AG04450 (cell line): ENCODE results near the gene PSMD2. TPM values are rescaled to one million over a fixed set of nuclear protein-coding genes. Genes with fewer than 3 reads are reported as not detected.
A peak's percentile ranks its signal among the peaks of the same experiment; 100 is the strongest.

Source experiments
- CTCF ChIA-PET: fragments of 300-600, 350-600 bp; formaldehyde crosslinking; extraction: SDS; loops from one replicate; lab custom pipeline; 2022; ENCODE audit warnings: antibody characterized with exemption, inconsistent platforms; lab: Charles Lee
- POLR2A ChIA-PET: fragments of 350-600 bp; formaldehyde crosslinking; extraction: SDS; loops from one replicate; lab custom pipeline; 2021; ENCODE audit warnings: antibody characterized with exemption, inconsistent platforms; lab: Yijun Ruan, JAX
- DNase-seq: peaks from one replicate; pipeline ENCODE4 v3.0.0-alpha.2; 2011; ENCODE audit warnings: low read depth, low spot score
- H3K27ac ChIP-seq: one replicate; pipeline ENCODE4 v1.5.1; 2012; ENCODE audit warnings: low read depth, low read length, control low read depth
- H3K27me3 ChIP-seq: one replicate; pipeline ENCODE4 v1.6.0; 2012; ENCODE audit warnings: low read length; ENCODE audit not compliant: control insufficient read depth, insufficient read depth
- H3K4me3 ChIP-seq: 2 replicates; pipeline ENCODE4 v1.5.1; 2011; ENCODE audit warnings: mild to moderate bottlenecking, low read depth, low read length, control low read depth
- H3K9me3 ChIP-seq: 2 replicates; pipeline ENCODE4 v1.5.1; 2012; ENCODE audit warnings: low read length; ENCODE audit not compliant: control insufficient read depth, insufficient read depth
- CTCF ChIP-seq: IDR thresholded peaks from 2 replicates; pipeline ENCODE4 v1.5.1; 2011; ENCODE audit warnings: low read depth, low read length, control low read depth, inconsistent platforms
- polyA plus RNA-seq: library from polyadenylated mRNA; depleted of rRNA; stranded (reverse); fragments of >200 nt; gene quantifications from 2 replicates; pipeline ENCODE4 v1.2.3, GENCODE V29; 2011

PSMD2 gene
- polyA plus RNA-seq, 1 experiment, result 318 TPM

GRCh38 chr3:184353546-184353941, 54.5 kb downstream of the PSMD2 start:
- DNase-seq, result no peak
- no peaks in the 10 kb centered on the region for H3K27me3 ChIP-seq
- TF ChIP-seq CTCF, result no peak
- H3K27ac ChIP-seq, result no peak overlapping the region
- H3K4me3 ChIP-seq, result no peak overlapping the region
- H3K9me3 ChIP-seq, result no peaks in the 10 kb centered on the region
- ChIA-PET CTCF (interaction anchor here (0.6 to 1.8 kb wide), 8 partner anchors 8 to 194 kb away, joined by 3 to 11 read pairs (median 4); partner anchors contain the start of genes CLCN2 and POLR2H), POLR2A (no interaction called here)

DNA sequence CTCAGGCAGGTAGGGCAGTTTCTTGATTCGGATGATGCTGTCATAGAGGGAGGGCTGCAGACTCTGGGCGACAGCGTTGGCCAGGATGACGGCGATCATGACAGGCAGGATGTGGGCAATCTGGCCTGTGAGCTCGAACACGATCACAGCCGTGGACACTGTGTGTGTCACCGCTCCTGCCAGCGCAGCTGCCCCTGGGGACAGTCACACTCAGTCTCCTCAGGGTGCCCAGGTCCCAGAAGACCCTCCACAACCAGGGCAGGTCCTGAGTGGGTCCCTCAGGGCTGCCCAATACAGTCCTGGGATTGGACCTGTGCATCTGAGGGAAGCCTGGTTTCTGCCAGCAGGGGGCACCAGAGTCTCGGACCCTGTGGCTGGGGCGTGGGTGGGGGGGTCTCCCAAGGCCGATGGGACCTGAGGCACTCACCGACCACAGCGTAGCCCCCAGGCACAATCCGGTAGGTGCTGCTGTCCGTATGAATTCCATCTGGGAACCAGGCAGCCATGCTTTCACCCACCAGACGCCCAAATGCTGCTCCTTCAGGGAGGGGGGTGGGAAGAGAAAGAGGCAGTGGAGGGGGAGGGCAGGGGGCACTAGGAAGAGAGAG, 55.2 kb downstream of the PSMD2 start:
- no peak overlapping the region for H3K4me3 ChIP-seq
- H3K27me3 ChIP-seq, result no peaks in the 10 kb centered on the region
- H3K27ac ChIP-seq, result no peak overlapping the region
- TF ChIP-seq CTCF, result peak; percentile 69
- DNase-seq, result no peak
- H3K9me3 ChIP-seq, result no peaks in the 10 kb centered on the region
- ChIA-PET POLR2A (no interaction called here), CTCF (interaction anchor here (0.6 to 1.8 kb wide), 8 partner anchors 8 to 190 kb away, joined by 3 to 11 read pairs (median 4); partner anchors contain the start of genes CLCN2 and POLR2H)

DNA sequence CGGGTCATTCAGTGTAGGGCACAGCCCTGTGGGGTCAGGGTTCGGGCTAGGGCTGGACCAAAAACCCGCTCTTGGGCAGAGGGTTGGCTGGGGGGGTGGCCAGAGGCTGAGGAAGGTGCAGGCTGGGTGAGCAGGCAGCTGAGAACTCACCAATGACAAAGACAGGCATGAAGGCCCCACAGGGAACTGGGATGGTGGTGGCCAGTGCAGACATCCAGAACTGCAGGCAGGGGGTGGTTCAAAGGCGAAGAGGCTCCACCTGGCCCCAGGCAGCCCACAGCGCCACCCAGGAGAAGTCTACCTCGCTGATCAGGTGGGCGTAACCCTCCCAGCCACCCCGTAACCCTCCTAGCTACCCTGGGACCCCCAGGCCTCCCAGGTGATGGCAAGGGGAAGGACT, 55.7 kb downstream of the PSMD2 start:
- Histone ChIP-seq H3K4me3 (no peak overlapping the region), H3K9me3 (no peaks in the 10 kb centered on the region), H3K27me3 (no peaks in the 10 kb centered on the region), H3K27ac (no peak overlapping the region)
- CTCF ChIA-PET, result interaction anchor here (0.6 to 0.9 kb wide), 3 partner anchors 12 to 108 kb away, joined by 3 to 5 read pairs (median 3); no protein-coding TSS in a partner anchor
- no peak for TF ChIP-seq CTCF
- POLR2A ChIA-PET, result no interaction called here
- DNase-seq, result no peak

DNA sequence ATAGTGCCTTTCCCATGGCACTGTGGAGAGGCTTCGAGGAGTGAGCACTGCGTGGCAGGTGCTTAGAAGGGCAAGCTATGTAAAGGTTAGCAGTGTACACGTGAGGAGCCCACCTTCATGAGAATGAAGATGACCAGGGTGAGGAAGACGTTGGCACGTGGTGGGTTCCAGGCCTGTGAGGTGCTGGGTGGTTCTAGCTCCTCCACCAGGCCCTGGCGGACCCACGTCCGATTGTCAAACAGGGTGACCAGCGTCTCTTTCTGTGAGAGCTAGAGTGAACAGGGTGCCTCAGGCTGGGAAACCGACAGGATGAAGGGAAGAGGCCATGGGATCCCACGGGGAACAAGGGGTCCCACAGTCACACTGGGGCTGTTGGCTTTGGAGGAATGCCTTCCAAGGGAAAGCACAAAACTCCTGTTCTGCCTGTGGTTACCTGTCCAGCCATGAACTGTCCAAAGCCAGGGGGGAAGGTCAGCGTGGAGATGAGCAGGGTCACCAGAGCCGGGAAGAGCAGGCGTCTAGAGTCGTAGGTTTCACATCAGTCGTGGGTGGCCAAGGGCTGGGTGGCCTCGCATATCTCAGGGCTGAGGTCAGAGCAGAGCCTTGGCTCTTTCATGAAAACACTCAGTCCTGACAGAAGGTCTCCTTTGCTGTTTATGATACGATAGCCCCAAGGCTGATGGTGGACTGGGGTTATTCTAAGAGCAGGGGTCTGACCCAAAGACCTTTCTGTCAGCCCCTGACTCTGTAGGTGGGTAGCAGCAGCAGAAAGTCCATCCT, 56.4 kb downstream of the PSMD2 start:
- Histone ChIP-seq H3K27me3 (no peaks in the 10 kb centered on the region), H3K4me3 (no peak overlapping the region), H3K9me3 (no peaks in the 10 kb centered on the region), H3K27ac (no peak overlapping the region)
- ChIA-PET CTCF (interaction anchor here (0.7 to 0.9 kb wide), 3 partner anchors 13 to 252 kb away, joined by 3 read pairs; no protein-coding TSS in a partner anchor), POLR2A (no interaction called here)
- DNase-seq, result no peak
- no peak for TF ChIP-seq CTCF
